Measurements from ENCODE around the gene C5. TPM values are rescaled to one million over a fixed set of nuclear protein-coding genes. Genes with fewer than 3 reads are reported as not detected.

Gene C5
- total RNA-seq, 2 donors from 2014 or later, result 59.5 to 96.6 TPM

- DNase-seq, result no peak
- Mint-ChIP-seq H3K27me3 (ENCODE audit: insufficient read depth) (peaks cover 3% of the 10 kb centered on the region), H3K27ac (no peak overlapping the region), H3K4me3 (no peak overlapping the region), H3K9me3 (no peaks in the 10 kb centered on the region), H3K4me1 (peaks cover 8% of the 10 kb centered on the region), H3K36me3 (ENCODE audit: low read depth) (no peaks in the 10 kb centered on the region)
- Histone ChIP-seq H3K4me3 (ENCODE audit: low read length) (no peak overlapping the region), H3K9ac (ENCODE audit: extremely low read depth, low read length, poor library complexity, severe bottlenecking) (no peak overlapping the region), H3K27me3 (ENCODE audit: control insufficient read depth, insufficient read depth, low read length, poor library complexity, severe bottlenecking) (no peaks in the 10 kb centered on the region), H3K9me3 (ENCODE audit: control insufficient read depth, low read length) (no peaks in the 10 kb centered on the region), H3K36me3 (ENCODE audit: control insufficient read depth, insufficient read depth, low read length) (no peaks in the 10 kb centered on the region), H3K4me1 (ENCODE audit: control insufficient read depth, insufficient read depth, low read length) (no peaks in the 10 kb centered on the region), H3K27ac (ENCODE audit: low read depth, low read length) (no peak overlapping the region)
- 94 to 96% methylated on average over 9 to 11 of the region's 11 CpGs for WGBS, 2 experiments (ENCODE audit: insufficient coverage in 1 of 2, insufficient read length in 1 of 2)
- TF ChIP-seq CTCF (conservative IDR thresholded peaks at IDR 0.05), result peak; percentile 14
Measured at GRCh38 chr9:120905315-120906164, 144.5 kb downstream of the C5 start.

- H3K4me3 Mint-ChIP-seq, result no peak overlapping the region
- Histone ChIP-seq H3K27me3 (ENCODE audit: control insufficient read depth, insufficient read depth, low read length, poor library complexity, severe bottlenecking) (no peaks in the 10 kb centered on the region), H3K36me3 (ENCODE audit: control insufficient read depth, insufficient read depth, low read length) (no peaks in the 10 kb centered on the region), H3K9me3 (ENCODE audit: control insufficient read depth, low read length) (no peaks in the 10 kb centered on the region), H3K9ac (ENCODE audit: extremely low read depth, low read length, poor library complexity, severe bottlenecking) (no peak overlapping the region), H3K4me3 (ENCODE audit: low read length) (no peak overlapping the region), H3K4me1 (ENCODE audit: control insufficient read depth, insufficient read depth, low read length) (no peaks in the 10 kb centered on the region), H3K27ac (ENCODE audit: low read depth, low read length) (no peak overlapping the region)
- no peak for TF ChIP-seq CTCF (conservative IDR thresholded peaks at IDR 0.05)
- no peak for DNase-seq
- no peaks in the 10 kb centered on the region for H3K9me3 Mint-ChIP-seq
- no peak overlapping the region for H3K27ac Mint-ChIP-seq
- H3K4me1 Mint-ChIP-seq, result peaks cover 8% of the 10 kb centered on the region
- H3K27me3 Mint-ChIP-seq (ENCODE audit: insufficient read depth), result peaks cover 6% of the 10 kb centered on the region
- 95 to 97% methylated on average over 9 to 11 of the region's 11 CpGs for WGBS, 2 experiments (ENCODE audit: insufficient coverage in 1 of 2, insufficient read length in 1 of 2)
- H3K36me3 Mint-ChIP-seq (ENCODE audit: low read depth), result no peaks in the 10 kb centered on the region
Measured at GRCh38 chr9:120904978-120905301, 145.1 kb downstream of the C5 start.

GRCh38 chr9:120904061-120904977 lies 145.8 kb downstream of the C5 start:
- H3K27ac ChIP-seq (ENCODE audit: low read depth, low read length), result no peak overlapping the region
- H3K36me3 Mint-ChIP-seq (ENCODE audit: low read depth), result no peaks in the 10 kb centered on the region
- H3K9me3 Mint-ChIP-seq, result no peaks in the 10 kb centered on the region
- no peak for TF ChIP-seq CTCF (conservative IDR thresholded peaks at IDR 0.05)
- H3K4me3 Mint-ChIP-seq, result no peak overlapping the region
- H3K27ac Mint-ChIP-seq, result no peak overlapping the region
- no peaks in the 10 kb centered on the region for H3K9me3 ChIP-seq (ENCODE audit: control insufficient read depth, low read length)
- no peaks in the 10 kb centered on the region for H3K36me3 ChIP-seq (ENCODE audit: control insufficient read depth, insufficient read depth, low read length)
- H3K4me1 ChIP-seq (ENCODE audit: control insufficient read depth, insufficient read depth, low read length), result no peaks in the 10 kb centered on the region
- no peak for DNase-seq
- H3K27me3 Mint-ChIP-seq (ENCODE audit: insufficient read depth), result peaks cover 6% of the 10 kb centered on the region
- no peak overlapping the region for H3K9ac ChIP-seq (ENCODE audit: extremely low read depth, low read length, poor library complexity, severe bottlenecking)
- H3K4me3 ChIP-seq (ENCODE audit: low read length), result no peak overlapping the region
- peaks cover 8% of the 10 kb centered on the region for H3K4me1 Mint-ChIP-seq
- WGBS, 2 experiments (ENCODE audit: insufficient coverage in 1 of 2, insufficient read length in 1 of 2), result 92% methylated on average over 15 to 16 of the region's 16 CpGs
- H3K27me3 ChIP-seq (ENCODE audit: control insufficient read depth, insufficient read depth, low read length, poor library complexity, severe bottlenecking), result no peaks in the 10 kb centered on the region

All from endodermal cell (in vitro differentiated cells).